Skin epidermis (tissue), 12 donors: ENCODE results near the gene CD300LF.
A peak's percentile ranks its signal among the peaks of the same experiment; 100 is the strongest.

Source experiments
- H3K27ac ChIP-seq, 21 experiments: fragments of 200-600 bp; sonication (generic) in 11 of 21; one replicate each; pipeline ENCODE4 v1.5.0; 2020; ENCODE audit warnings: mild to moderate bottlenecking in 3 of 21, inconsistent platforms in 2 of 21, moderate library complexity in 2 of 21
- H3K4me3 ChIP-seq, 7 experiments: fragments of 200-600 bp; sonication (generic) in 2 of 7; one replicate each; pipeline ENCODE4 v1.5.0; 2020; ENCODE audit warnings: inconsistent platforms in 2 of 7, mild to moderate bottlenecking in 2 of 7, moderate library complexity in 1 of 7

CD300LF gene

DNA sequence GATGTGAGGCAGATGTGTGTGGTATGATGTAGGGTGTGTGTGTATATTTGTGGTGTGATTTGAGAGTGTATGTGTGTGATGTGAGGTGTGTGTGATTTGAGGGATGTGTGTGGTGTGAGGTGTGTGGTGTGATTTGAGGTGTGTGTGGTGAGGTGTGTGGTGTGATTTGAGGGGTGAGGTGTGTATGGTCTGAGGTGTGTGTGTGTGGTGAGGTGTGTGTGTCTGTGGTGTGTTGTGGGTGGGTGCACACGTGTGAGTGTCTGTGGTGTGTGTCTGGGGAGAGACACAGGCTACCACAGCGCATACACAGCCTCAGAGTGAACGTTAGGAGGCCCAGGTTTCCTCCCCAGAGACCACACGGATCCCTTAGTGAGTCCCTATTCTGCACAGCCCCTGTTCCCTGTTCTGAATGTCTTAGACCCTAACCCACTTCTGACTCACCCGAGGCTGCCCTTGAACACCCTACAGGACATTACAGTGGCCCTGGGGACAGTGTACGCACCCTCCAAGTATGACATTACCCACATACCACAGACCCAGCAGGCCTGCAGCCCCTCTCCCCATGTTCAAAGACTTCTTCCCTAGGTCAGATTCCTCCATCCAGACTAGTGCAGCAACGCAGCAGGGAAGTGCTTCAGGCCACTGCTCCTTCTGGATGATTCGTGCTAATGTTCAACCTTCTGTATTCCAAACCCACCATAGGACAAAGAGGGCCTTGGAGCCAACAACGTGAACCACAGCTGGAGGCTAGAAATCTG is 20.8 kb upstream of the CD300LF start:
- H3K4me3 ChIP-seq, result no peak overlapping the region
- H3K27ac ChIP-seq, result no peak overlapping the region

DNA sequence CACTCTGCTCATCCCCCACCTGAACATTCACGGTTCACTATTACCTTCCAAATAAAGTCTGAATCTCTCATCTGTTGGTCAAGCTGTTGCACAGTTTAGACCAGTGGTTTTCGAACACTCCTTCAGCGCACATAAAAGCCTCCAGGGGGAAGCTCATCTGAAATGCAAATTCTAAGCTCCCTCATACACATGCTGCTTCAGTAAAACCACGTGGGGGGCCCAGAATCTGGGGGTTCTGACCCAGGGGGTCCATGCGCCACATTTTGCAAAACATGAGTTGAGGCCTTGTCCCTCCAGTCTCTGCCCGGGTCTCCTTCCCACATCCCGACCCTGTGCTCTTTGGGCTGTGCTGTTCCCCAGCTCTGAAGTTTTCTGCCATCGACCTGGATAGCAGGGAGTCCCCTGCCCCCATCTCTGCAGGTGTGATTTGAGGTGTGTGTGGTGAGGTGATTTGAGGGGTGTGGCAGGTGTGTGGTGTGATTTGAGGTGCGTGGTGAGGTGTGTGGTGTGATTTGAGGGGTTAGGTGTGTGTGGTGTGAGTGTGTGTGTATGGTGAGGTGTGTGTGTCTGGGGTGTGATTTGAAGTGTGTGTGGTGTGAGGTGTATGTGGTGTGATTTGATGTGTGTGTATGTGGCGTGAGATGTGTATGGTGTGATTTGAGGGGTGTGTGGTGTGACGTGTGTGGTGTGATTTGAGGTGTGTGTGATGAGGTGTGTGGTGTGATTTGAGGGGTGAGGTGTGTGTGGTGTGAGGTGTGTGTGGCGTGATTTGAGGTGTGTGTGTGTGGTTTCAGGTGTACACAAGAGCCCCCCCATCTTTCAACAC is 19.5 kb upstream of the CD300LF start:
- Histone ChIP-seq H3K4me3 (no peak overlapping the region), H3K27ac (no peak overlapping the region)

DNA sequence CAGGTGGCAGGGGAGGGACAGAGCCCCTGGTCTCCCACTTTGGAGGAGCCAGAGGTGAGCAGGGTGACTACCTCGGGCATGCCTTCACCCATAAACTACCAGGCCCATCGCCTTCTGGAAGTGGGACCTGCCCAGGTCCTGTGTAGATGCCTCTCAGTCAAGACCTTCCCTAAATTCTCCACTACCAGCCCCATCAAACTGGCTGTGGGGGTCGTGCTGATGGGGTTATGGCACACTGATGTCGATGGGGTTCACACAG is 18.6 kb upstream of the CD300LF start:
- H3K27ac ChIP-seq, result no peak overlapping the region
- H3K4me3 ChIP-seq, result no peak overlapping the region

DNA sequence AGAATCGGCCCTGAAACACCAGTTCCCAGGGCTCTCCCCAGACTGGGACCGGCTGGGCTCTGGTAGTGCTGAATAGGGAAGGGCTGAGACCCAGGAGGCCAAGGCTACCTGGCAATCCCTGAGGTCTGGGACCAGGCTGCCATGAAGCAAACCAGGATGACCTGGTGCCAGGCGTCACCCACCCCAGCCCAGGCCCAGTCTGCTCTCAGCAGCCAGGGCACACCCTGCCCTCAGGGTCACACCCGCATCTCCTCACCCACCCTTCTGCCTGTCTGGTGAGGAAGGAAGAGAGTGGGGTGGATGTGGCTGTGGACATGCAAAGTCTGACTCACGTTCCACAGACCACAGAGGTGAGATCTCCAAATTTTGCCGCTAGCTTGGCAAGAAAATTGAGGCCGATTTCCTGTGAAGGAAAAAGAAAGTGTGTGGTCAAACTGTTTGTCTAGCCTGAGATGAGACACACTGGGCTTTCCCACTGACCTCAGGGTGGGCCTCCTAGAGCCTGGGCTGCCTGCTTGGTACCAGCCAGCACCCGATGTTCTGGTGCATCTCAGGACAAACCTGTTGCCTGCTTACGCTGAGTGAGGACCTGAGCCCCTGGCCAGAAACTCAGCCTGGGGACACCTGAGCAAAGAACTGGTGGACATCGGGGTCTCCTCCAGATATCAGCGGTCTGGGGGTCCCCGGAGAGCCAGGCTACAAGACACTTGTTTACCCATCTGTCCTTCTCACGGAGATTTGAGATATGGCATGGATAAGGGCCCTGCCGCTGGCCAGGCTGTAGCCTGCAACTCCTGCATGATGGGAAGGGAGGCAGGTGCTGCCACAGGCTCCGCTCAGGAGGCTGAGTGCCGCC is 18.0 kb upstream of the CD300LF start:
- H3K27ac ChIP-seq, result peak overlapping the region in 1 of 21 experiments; percentile 5
- no peak overlapping the region for H3K4me3 ChIP-seq

DNA sequence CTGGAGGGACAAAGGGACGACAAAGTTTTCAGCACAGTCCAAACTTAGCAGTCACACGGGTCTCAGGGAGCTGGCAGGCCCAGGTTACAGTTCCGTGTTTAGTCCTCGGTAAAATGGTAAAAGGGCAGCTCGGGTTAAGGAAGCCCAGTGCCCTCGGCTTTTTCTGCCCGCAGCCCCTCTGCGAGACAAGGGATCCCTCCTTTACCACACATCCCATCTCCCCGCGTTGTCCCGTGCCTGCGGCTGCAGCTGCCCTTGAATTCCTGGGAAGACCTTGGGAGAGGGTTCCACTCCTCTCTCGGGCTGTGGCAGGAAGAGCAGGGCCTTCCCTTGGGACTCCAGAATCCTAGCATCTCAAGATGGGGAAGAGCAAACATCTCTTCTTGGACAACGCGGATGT is 17.1 kb upstream of the CD300LF start:
- Histone ChIP-seq H3K27ac (no peak overlapping the region), H3K4me3 (no peak overlapping the region)

DNA sequence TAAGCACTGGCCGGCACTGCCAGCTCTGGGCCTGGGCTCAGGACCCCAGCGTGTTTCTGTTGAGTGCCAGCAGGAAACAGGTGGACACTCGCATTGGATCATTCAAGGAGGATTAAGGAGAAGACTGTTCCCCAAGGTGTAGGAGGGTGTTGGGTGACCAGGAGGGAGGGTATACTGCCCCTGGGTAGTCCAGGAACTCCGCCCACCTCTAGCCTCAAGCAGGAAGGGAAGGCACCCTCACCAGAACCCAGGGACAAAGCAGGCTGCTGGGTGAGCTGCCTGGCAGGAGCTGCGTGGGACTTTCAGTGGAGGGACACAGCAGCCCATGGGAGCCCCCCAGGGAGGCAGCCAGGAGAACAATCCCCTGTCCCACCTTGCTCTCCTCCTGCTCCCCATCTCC is 16.6 kb upstream of the CD300LF start:
- no peak overlapping the region for H3K4me3 ChIP-seq
- no peak overlapping the region for H3K27ac ChIP-seq

DNA sequence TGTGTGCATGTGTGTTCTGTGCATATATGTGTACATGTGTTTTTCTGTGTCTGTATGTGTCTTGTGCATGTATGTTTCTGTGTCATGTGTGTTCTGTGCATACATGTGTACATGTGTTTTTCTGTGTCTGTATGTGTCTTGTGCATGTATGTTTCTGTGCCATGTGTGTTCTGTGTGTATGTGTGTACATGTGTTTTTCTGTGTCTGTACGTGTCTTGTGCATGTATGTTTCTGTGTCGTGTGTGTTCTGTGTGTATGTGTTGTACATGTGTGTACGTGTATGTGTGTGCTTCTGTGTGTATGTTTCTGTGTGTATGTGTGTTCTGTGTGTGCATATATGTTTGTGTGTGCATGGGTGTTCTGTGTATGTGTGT is 16.0 kb upstream of the CD300LF start:
- no peak overlapping the region for H3K27ac ChIP-seq
- no peak overlapping the region for H3K4me3 ChIP-seq

DNA sequence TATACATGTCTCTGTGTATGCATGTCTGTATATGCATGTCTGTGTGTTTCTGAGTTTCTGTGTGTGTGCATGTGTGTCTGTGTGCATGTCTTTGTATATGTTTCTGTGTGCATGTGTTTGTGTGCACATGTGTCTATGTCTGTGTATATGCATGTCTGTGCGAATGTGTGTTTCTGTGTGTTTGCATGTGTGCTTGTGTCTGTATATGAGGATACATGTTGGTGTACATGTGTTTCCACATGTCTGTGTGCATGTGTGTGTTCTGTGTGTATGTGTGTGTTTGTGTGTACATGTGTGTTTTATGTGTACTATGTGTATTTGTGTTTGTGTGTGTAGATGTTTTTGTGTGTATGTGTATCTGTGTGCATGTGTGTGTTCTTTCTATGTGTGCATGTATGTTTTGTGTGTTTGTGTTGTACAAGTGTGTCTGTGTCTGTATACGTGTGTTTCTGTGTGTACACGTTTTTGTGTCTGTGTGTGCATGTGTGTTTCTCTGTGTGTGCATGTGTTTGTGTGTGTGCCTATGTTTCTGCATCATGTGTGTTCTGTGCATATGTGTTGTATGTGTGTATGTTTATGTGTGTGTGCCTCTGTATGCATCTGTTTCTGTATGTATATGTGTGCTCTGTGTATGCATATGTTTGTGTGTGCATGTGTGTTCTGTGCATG is 15.4 kb upstream of the CD300LF start:
- Histone ChIP-seq H3K27ac (no peak overlapping the region), H3K4me3 (no peak overlapping the region)

DNA sequence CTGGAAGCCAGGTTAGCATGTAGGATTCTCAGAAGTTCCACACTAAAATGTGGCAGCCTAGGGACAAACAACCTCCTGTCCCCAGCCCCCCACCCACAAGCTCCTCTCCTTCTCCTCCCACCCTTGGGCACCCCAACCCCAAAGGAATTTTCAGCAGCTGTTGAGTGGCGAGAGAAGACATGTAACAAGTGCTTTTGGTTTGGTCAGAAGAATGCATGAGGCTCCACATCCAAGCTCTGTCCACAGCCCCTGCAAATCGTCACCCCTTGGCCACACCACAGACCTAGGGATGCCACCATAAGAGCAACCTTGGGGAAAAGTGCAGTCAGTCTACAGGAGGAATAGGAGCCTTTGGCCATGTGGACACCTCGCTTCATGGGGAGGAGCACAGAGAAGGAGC is 12.4 kb upstream of the CD300LF start:
- no peak overlapping the region for H3K27ac ChIP-seq

DNA sequence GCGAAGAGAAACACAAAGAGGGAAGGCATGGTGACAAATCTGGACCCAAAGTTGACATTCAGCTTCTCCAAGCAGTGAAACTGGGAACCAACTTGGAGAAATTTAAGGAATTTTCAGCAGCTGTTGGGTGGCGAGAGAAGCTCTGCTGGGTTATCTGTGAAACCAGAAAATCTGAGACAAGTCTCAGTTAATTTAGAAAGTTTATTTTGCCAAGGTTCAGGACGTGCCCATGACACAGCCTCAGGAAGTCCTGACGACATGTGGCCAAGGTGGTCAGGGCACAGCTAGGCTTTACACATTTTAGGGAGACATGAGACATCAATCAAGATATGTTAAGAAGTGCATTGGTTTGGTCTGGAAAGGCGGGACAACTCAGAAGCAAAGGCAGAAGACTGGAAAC is 11.2 kb upstream of the CD300LF start:
- no peak overlapping the region for H3K27ac ChIP-seq

More for the DNA sequence above, 12.4 kb upstream of the CD300LF start:
- H3K4me3 ChIP-seq, result no peak overlapping the region

DNA sequence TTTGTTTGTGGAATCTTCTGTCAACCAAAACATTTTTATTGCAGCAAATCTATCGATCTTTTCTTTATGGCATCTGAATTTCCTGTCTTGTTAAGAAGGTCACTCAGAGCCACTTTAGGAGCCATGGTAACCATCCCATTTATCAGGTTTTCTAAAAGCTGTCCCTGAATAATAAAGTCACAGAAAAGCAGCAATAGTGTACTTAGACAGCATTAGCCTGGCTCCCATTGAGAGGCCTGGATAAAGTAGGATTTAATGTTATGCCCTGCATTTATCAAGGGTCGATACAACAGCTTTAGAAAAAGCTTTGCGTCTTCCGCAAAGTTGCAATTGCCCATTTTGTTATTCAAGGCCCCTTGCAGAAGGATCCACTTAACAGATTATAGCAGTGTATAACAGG is 10.1 kb upstream of the CD300LF start:
- H3K27ac ChIP-seq, result no peak overlapping the region

More for the DNA sequence above, 11.2 kb upstream of the CD300LF start:
- no peak overlapping the region for H3K4me3 ChIP-seq

DNA sequence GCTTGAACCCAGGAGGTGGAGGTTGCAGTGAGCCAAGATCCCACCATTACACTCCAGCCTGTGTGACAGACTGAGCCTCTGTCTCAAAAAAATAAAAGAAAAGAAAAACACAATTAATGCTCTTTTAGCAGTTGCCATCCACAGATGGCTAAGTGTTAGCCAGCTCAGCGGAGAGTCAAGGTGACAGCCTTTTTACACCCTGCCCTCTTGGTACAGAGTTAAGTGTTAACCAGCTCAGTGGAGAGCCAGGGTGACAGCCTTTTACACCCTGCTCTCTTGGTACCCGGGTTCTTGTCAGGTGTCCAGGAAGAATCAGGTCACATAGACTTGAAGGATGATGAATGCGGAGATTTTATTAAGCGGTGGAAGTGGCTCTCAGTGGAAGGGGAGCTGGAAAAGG is 7.8 kb upstream of the CD300LF start:
- no peak overlapping the region for H3K4me3 ChIP-seq
- no peak overlapping the region for H3K27ac ChIP-seq

More for the DNA sequence above, 10.1 kb upstream of the CD300LF start:
- H3K4me3 ChIP-seq, result no peak overlapping the region

DNA sequence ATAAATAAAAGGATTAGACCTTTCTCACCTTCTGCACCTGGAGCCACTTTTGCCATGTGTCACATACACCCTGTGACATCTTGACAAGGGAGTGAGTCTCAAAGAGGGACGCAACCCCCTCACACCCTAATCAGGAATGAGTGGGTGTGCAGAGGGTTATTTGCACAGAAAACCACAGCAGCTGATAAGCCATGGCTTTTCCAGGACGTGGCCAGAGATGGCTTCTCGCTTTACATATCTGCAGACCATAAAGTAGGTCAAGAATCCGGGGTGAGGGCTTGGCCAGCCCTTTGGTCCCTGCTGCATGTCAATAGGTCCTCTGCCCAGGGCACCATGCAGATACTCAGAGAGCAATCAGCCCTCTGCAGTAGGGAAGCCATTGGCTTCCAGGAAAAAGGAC is 2.4 kb upstream of the CD300LF start:
- Histone ChIP-seq H3K27ac (no peak overlapping the region), H3K4me3 (no peak overlapping the region)

DNA sequence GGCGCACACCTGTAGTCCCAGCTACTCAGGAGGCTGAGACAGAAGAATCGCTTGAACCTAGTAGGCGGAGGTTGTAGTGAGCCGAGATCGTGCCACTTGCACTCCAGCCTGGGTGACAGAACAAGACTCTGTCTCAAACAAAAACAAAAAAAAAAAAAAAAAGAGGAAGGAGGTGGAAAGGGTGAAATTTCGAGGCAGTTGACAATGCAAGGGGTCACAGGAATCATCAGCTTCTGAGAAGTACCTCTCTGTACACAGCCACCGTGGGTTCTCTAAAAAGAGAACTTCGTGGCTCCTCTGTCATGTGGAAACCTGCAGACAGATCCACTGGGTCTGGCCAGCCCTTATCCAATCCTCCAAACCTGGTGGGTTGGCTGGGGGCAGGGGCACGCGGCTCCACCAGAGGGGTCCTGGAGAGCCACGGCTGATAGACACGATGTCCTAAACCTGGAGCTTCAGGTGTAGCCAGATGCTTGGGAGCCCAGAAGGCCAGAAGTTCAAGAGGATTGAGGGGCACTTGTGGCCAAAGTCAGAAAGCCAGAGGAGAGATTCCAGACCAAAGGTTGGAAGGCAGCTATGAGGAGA is 540 bp upstream of the CD300LF start:
- H3K27ac ChIP-seq, result peak overlapping the region in 1 of 21 experiments; percentile 66
- no peak overlapping the region for H3K4me3 ChIP-seq

DNA sequence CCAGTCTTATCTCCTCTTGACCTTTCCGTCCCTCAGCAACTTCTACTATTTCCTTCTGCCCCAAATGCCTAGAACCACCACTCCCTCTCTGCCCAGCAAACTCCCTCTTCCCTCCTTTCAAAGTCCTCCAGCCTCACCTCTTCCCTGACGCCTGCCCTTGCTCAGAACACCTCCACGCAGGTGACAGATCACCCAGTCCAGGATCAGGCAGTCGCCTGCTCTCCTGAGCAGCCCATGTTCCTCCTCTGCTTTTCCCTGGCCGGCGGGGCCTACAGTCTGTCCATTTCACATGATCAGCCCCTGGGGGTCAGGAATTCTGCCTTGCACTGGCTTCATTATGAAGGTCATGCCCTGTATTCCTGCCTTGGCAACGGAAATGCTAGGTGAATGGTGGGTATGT is 422 bp downstream of the CD300LF start:
- H3K27ac ChIP-seq, result peak overlapping the region in 2 of 21 experiments; percentile 43 to 66
- peak overlapping the region in 2 of 7 experiments; percentile 21 to 24 for H3K4me3 ChIP-seq

DNA sequence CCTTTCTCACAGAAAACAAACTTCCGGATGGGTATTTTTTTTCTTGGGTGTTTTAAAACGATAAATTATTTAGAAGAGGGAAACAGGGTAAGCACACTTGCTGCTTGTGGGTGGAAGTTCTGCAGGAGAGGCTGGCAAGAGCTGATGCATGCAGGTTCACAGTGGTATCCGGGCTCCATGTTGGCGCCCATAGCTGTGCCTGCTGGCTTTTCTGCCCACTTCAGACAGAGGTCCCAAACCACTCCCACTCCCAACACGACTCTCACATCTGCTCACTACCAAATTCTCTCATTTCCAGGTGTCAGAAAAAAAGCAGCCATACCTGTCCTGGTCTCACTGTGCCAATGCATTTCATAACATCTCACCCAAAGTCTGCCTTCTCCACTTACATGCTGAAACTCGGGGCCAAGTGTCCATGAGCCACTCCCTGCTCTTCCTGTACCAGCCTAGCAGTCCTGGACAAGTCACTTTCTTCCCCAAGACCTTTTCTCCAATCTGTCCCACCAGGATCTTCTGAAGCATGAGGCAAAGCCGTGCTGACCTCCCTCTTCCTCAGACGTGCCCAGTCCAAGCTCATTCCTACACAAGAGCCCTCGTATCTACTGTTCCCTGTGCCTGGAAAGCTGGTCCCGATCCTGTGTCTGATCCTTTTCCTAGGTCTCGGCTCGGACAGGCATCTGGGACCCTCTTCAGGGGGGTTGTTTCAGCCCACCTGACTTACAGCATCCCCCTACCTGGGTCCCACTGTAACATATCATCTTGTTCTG is 1.5 kb downstream of the CD300LF start:
- peak overlapping the region in 1 of 7 experiments; percentile 9 for H3K4me3 ChIP-seq

DNA sequence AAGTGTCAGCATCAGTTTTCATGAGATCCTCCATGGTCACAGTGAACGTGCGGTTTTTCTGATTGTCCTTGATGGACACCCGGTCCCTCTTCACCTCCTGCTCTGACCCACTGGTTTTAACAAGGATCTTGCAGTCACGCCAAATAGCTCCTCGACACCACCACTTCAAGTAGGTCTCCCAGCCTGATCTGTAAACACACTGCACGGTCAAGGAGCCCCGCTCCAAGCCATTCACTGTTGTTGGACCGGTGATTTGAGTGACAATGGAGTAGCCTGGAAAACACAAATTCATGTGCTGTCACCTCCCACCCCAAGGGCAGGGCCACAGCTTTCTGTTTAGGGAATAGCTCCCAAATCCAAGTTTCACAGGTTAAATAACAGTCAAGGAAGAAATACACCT is 8.2 kb downstream of the CD300LF start:
- Histone ChIP-seq H3K4me3 (no peak overlapping the region), H3K27ac (no peak overlapping the region)

More for the DNA sequence above, 1.5 kb downstream of the CD300LF start:
- H3K27ac ChIP-seq, result no peak overlapping the region

DNA sequence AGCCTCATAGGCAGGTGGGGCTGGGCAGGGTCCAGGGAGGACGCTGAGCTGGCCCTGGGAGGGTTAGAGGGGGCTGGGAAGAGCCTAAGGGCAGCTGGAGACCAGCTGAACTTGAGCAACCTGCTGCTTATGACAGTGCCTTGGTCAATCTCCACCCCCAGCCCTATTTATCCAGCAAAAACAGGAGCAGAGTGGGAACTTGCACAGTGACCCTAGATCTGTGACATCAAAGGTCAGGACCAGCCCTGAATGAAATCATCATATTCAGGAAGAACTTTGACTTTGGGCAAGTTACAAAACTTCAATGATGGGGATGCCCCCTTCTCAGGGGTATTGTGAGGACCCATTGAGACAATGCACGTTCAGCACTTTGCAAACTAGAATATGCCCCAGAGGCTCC is 9.4 kb downstream of the CD300LF start:
- H3K27ac ChIP-seq, result no peak overlapping the region
- H3K4me3 ChIP-seq, result no peak overlapping the region
